ENCODE results near the gene ACKR1.
A peak's percentile ranks its signal among the peaks of the same experiment; 100 is the strongest.

Gene ACKR1, protein sequence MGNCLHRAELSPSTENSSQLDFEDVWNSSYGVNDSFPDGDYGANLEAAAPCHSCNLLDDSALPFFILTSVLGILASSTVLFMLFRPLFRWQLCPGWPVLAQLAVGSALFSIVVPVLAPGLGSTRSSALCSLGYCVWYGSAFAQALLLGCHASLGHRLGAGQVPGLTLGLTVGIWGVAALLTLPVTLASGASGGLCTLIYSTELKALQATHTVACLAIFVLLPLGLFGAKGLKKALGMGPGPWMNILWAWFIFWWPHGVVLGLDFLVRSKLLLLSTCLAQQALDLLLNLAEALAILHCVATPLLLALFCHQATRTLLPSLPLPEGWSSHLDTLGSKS

GRCh38 chr1:159204161-159205141, at the start of gene ACKR1:
TSS of gene ACKR1 (plus strand) at chr1:159204875. CDS start at chr1:159204960, 85 bp downstream.
- H3K36me3 ChIP-seq (ENCODE audit: insufficient read depth, low read length) = no peaks in the 10 kb centered on the region
- no peak within 1 kb of the TSS for H3K9ac ChIP-seq (ENCODE audit: low read depth, low read length)
- peaks cover 4% of the 10 kb centered on the region; the same call in 1 of the 2 replicates for H3K4me1 ChIP-seq (ENCODE audit: insufficient read depth, low read length)
- H3K9me3 ChIP-seq (ENCODE audit: control insufficient read depth, insufficient read depth, low read length) = no peaks in the 10 kb centered on the region

DNA sequence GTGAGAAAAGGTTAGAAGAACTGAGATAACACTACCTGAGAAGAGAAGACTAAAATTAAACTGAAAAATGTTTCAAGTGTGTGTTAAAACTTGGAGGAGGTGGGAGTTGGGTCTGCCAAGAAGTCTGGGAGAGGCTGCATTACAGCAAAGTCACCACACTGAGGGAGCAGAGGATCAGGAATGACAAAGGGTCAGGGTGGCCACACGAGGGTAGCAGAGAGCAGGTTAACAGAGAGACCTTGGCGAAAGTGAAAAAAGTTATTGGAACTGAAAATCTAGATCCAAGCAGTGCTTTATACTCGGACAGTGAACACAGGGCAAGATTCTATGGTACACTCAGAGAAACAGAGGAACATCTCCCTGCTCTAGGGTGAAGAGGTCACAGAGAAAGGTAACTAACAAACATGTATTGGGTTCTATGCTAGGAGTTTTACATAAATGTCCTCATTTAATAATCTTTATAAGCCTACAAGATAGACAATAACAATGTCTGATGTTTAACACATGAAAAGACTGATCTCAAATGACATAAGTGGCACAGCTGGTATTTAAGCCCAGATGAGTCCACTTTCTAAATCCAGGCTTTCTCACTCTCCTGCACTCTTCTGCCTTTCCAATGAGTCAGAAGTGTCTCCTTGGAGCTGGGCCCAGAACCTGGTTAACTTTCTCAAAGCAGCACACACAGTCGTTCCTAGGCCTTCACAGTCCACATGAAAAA, 43.5 kb upstream of the ACKR1 start:
- Histone ChIP-seq H3K9ac (ENCODE audit: low read depth, low read length) (no peak overlapping the region), H3K36me3 (ENCODE audit: insufficient read depth, low read length) (no peaks in the 10 kb centered on the region), H3K4me1 (ENCODE audit: insufficient read depth, low read length) (peaks cover 21% of the 10 kb centered on the region), H3K9me3 (ENCODE audit: control insufficient read depth, insufficient read depth, low read length) (no peaks in the 10 kb centered on the region)

DNA sequence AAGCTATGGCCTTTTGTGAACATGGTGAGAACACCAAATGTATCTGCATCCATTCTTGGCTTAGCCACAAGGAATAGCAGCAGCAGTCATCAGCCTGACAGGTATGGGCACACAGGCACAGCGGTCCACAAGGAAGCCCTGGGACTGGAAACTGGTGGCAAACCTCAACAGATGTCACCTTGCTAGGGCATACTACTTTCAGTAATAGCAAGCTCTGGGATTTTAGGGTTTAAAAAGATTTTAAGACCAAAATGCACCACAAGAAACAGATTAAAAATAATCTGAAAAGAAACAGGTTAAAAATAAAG, 43.0 kb upstream of the ACKR1 start:
- H3K9ac ChIP-seq (ENCODE audit: low read depth, low read length) = no peak overlapping the region

GRCh38 chr1:159162516-159163265, 42.0 kb upstream of the ACKR1 start:
- peaks cover 21% of the 10 kb centered on the region for H3K4me1 ChIP-seq (ENCODE audit: insufficient read depth, low read length)
- H3K9ac ChIP-seq (ENCODE audit: low read depth, low read length) = no peak overlapping the region
- H3K9me3 ChIP-seq (ENCODE audit: control insufficient read depth, insufficient read depth, low read length) = no peaks in the 10 kb centered on the region
- H3K36me3 ChIP-seq (ENCODE audit: insufficient read depth, low read length) = no peaks in the 10 kb centered on the region

More for the DNA sequence above, 43.0 kb upstream of the ACKR1 start:
- Histone ChIP-seq H3K9me3 (ENCODE audit: control insufficient read depth, insufficient read depth, low read length) (no peaks in the 10 kb centered on the region), H3K4me1 (ENCODE audit: insufficient read depth, low read length) (peaks cover 21% of the 10 kb centered on the region), H3K36me3 (ENCODE audit: insufficient read depth, low read length) (no peaks in the 10 kb centered on the region)

DNA sequence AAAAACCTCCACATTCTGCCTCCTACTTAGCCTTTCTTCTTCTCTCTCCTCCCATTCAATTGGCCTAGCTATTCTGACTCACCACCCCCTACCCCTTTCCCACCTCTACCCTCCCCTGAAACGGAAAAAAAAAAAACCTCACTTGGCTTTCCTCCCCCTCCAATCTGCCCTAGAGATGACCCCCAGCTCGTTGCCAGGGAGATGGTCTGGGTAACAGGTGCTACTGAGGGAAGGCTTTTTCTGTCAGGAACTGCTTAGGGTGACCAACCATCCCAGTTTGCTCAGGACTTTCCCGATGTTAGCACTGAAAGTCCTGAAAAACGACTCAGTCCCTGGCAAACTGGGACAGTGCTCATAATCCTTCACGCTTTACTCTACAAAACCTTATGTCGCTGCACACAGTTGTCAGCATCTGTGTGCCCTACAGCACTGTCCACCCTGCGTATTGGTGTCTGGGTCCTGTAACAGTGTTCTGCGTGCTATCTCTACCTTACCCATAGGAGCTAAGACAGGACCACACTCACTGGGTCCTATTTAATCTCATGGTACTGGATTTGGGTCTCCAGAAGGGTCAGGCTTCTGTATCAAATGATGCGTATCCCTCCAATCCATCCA, 41.0 kb upstream of the ACKR1 start:
- Histone ChIP-seq H3K9me3 (ENCODE audit: control insufficient read depth, insufficient read depth, low read length) (no peaks in the 10 kb centered on the region), H3K9ac (ENCODE audit: low read depth, low read length) (no peak overlapping the region), H3K36me3 (ENCODE audit: insufficient read depth, low read length) (no peaks in the 10 kb centered on the region), H3K4me1 (ENCODE audit: insufficient read depth, low read length) (peaks cover 21% of the 10 kb centered on the region)

GRCh38 chr1:159168043-159168442, 36.6 kb upstream of the ACKR1 start:
- no peaks in the 10 kb centered on the region for H3K36me3 ChIP-seq (ENCODE audit: insufficient read depth, low read length)
- H3K4me1 ChIP-seq (ENCODE audit: insufficient read depth, low read length) = peaks cover 13% of the 10 kb centered on the region
- no peaks in the 10 kb centered on the region for H3K9me3 ChIP-seq (ENCODE audit: control insufficient read depth, insufficient read depth, low read length)
- no peak overlapping the region for H3K9ac ChIP-seq (ENCODE audit: low read depth, low read length)

GRCh38 chr1:159170639-159171038, 34.0 kb upstream of the ACKR1 start:
- H3K9me3 ChIP-seq (ENCODE audit: control insufficient read depth, insufficient read depth, low read length) = no peaks in the 10 kb centered on the region
- H3K36me3 ChIP-seq (ENCODE audit: insufficient read depth, low read length) = no peaks in the 10 kb centered on the region
- H3K4me1 ChIP-seq (ENCODE audit: insufficient read depth, low read length) = 0 out of 2 replicates have a peak, but pooled peaks cover 3% of the 10 kb centered on the region
- peak overlapping the region; percentile 29; the same call in 1 of the 2 replicates for H3K9ac ChIP-seq (ENCODE audit: low read depth, low read length)

DNA sequence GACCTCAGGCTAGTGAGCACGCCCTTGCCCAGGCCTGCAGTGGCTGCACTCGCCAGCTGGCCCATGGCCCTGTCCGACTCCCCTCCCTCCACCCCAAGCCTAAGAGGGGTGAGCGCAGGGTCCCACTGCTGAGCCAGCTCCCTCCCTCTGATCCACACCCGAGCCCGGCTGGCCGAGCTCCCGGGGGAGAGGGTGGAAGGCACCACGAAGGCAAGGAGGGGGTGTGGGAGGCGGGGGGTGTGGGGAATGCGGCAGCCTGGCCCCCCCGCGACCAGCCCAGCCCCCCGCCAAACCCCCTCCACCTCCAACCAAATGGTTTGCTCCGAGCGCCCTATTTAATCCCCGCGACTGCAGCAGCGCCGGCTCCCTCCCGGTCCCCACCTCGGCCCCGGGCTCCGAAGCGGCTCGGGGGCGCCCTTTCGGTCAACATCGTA, 33.4 kb upstream of the ACKR1 start, which contains the start of gene CADM3:
Gene CADM3, plus strand, starts transcription at position 362 of the 434 bp plus-strand sequence. CDS start 151 bp downstream, outside the sequence.
- Histone ChIP-seq H3K9ac (ENCODE audit: low read depth, low read length) (peak within 1 kb of the TSS; percentile 66; the same call in 1 of the 2 replicates), H3K36me3 (ENCODE audit: insufficient read depth, low read length) (no peaks in the 10 kb centered on the region), H3K9me3 (ENCODE audit: control insufficient read depth, insufficient read depth, low read length) (no peaks in the 10 kb centered on the region), H3K4me1 (ENCODE audit: insufficient read depth, low read length) (0 out of 2 replicates have a peak, but pooled peaks cover 3% of the 10 kb centered on the region)

DNA sequence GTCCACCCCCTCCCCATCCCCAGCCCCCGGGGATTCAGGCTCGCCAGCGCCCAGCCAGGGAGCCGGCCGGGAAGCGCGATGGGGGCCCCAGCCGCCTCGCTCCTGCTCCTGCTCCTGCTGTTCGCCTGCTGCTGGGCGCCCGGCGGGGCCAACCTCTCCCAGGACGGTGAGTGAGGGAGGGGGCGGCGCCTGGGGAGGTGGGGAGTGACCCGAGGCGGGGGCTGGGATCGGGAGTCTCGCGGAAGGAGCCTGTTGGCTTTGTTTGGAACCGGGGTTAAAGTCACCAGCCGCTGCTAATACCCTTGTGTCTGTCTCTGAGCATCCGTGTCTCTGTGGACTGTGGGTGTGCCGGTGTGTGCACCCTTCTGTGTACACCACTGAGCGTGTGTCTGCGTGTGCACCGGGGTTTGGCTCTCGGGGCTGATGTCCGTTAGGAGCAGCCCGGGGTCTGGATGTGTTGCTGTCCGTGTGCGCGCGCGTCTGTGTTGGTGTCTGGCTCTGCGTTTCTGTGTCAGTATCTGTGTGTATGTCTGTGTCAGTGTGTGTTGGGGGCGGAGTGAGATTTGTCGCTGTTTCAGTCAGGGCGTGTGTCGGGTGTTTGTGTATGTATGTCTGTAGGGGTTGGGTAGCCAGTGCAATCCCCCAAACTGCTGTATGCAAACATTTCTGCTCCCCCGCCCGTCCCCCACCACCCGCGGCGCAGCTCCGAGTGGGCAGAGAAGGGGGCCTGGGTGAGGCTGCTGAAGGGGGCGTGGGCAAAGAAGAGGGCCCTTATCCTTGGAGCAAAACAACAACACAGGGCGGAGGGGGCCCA, 32.8 kb upstream of the ACKR1 start:
- H3K4me1 ChIP-seq (ENCODE audit: insufficient read depth, low read length) = 0 out of 2 replicates have a peak, but pooled peaks cover 3% of the 10 kb centered on the region
- no peaks in the 10 kb centered on the region for H3K36me3 ChIP-seq (ENCODE audit: insufficient read depth, low read length)
- H3K9ac ChIP-seq (ENCODE audit: low read depth, low read length) = peak overlapping the region; percentile 66; the same call in 1 of the 2 replicates
- no peaks in the 10 kb centered on the region for H3K9me3 ChIP-seq (ENCODE audit: control insufficient read depth, insufficient read depth, low read length)

GRCh38 chr1:159172614-159173291, 31.9 kb upstream of the ACKR1 start:
- Histone ChIP-seq H3K9me3 (ENCODE audit: control insufficient read depth, insufficient read depth, low read length) (no peaks in the 10 kb centered on the region), H3K4me1 (ENCODE audit: insufficient read depth, low read length) (0 out of 2 replicates have a peak, but pooled peaks cover 3% of the 10 kb centered on the region), H3K9ac (ENCODE audit: low read depth, low read length) (peak overlapping the region; percentile 66; the same call in 1 of the 2 replicates), H3K36me3 (ENCODE audit: insufficient read depth, low read length) (no peaks in the 10 kb centered on the region)

DNA sequence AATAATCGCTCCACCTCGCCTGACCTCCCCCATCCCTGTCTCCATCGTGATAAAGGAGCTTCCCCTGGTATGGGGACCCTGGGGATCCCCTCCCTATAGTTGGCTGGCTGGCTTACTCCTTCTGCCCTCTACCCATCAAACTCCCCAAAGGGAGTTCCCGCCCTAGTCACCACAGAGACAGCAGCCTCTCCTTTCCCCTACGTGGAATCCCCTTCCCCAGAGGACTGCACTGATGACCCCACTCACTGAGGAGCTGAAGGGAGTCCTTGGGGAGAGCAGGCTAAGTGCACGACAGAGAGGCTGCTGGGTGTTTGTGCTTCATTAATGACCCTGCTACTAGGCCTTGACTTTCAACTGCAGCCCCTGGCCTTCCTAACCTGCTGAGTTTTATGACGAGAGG, 31.4 kb upstream of the ACKR1 start:
- no peak overlapping the region; the same call in 1 of the 2 replicates for H3K9ac ChIP-seq (ENCODE audit: low read depth, low read length)
- no peaks in the 10 kb centered on the region for H3K9me3 ChIP-seq (ENCODE audit: control insufficient read depth, insufficient read depth, low read length)
- H3K4me1 ChIP-seq (ENCODE audit: insufficient read depth, low read length) = 0 out of 2 replicates have a peak, but pooled peaks cover 3% of the 10 kb centered on the region
- H3K36me3 ChIP-seq (ENCODE audit: insufficient read depth, low read length) = no peaks in the 10 kb centered on the region

GRCh38 chr1:159175571-159175970, 29.1 kb upstream of the ACKR1 start:
- Histone ChIP-seq H3K9ac (ENCODE audit: low read depth, low read length) (no peak overlapping the region), H3K9me3 (ENCODE audit: control insufficient read depth, insufficient read depth, low read length) (no peaks in the 10 kb centered on the region), H3K4me1 (ENCODE audit: insufficient read depth, low read length) (0 out of 2 replicates have a peak, but pooled peaks cover 3% of the 10 kb centered on the region), H3K36me3 (ENCODE audit: insufficient read depth, low read length) (no peaks in the 10 kb centered on the region)
